SU-DHL-6 (cell line): ENCODE results near the gene PIM1.

Experiments
- H2AFZ ChIP-seq: fragments of 200-600 bp; sonication (generic); 2 replicates; pipeline ENCODE4 v1.6.1; 2014; ENCODE audit warnings: low read depth, mild to moderate bottlenecking, moderate library complexity, mixed read lengths, antibody characterized with exemption, low read length; ENCODE audit not compliant: severe bottlenecking
- H3F3A ChIP-seq: fragments of 200-600 bp; shearing (Covaris generic); 2 replicates; pipeline ENCODE4 v1.6.0; 2016; ENCODE audit warnings: antibody characterized with exemption, mild to moderate bottlenecking; ENCODE audit not compliant: insufficient read depth
- H3K27ac ChIP-seq: fragments of 200-600 bp; sonication (generic); 2 replicates; pipeline ENCODE4 v1.5.1; 2016; ENCODE audit warnings: low read depth, mild to moderate bottlenecking, low read length, moderate library complexity, mixed read lengths
- H3K27me3 ChIP-seq: fragments of 200-600 bp; sonication (generic), shearing (Covaris generic); 2 replicates; pipeline ENCODE4 v1.6.0; 2014; ENCODE audit warnings: mild to moderate bottlenecking, low read length
- H3K36me3 ChIP-seq: fragments of 200-600 bp; sonication (generic); 2 replicates; pipeline ENCODE4 v1.6.1; 2014; ENCODE audit warnings: mild to moderate bottlenecking, low read length, mixed read lengths
- H3K4me2 ChIP-seq: fragments of 300-600, 200-600 bp; shearing (Covaris generic), sonication (generic); 2 replicates; pipeline ENCODE4 v1.6.0; 2014; ENCODE audit warnings: low read length, low read depth, mild to moderate bottlenecking; ENCODE audit not compliant: poor library complexity, severe bottlenecking
- H3K4me3 ChIP-seq: fragments of 200-600 bp; sonication (generic); 2 replicates; pipeline ENCODE4 v1.5.1; 2014; ENCODE audit warnings: antibody characterized with exemption, low read length, mild to moderate bottlenecking, mixed read lengths; ENCODE audit not compliant: insufficient read depth, poor library complexity, severe bottlenecking
- H3K79me2 ChIP-seq: fragments of 200-600 bp; sonication (generic); 2 replicates; pipeline ENCODE4 v1.6.1; 2014; ENCODE audit warnings: mild to moderate bottlenecking, low read length, moderate library complexity; ENCODE audit not compliant: insufficient read depth
- H3K9ac ChIP-seq: fragments of 200-600 bp; sonication (generic); 2 replicates; pipeline ENCODE4 v1.7.0; 2014; ENCODE audit warnings: mild to moderate bottlenecking, low read length
- H3K9me2 ChIP-seq: fragments of 200-600 bp; sonication (generic); replicated peaks from 2 replicates; pipeline ENCODE4 v1.6.1; 2014; ENCODE audit warnings: low read length; ENCODE audit not compliant: insufficient read depth
- H3K9me3 ChIP-seq: fragments of 200-600 bp; sonication (generic); 2 replicates; pipeline ENCODE4 v1.6.1; 2014; ENCODE audit warnings: low read length, mixed read lengths; ENCODE audit not compliant: insufficient read depth
- H4K20me1 ChIP-seq: fragments of 200-600 bp; sonication (generic); 2 replicates; pipeline ENCODE4 v1.6.1; 2014; ENCODE audit warnings: low read depth, mild to moderate bottlenecking, antibody characterized with exemption, low read length, moderate library complexity, mixed read lengths
- EZH2phosphoT487 ChIP-seq: fragments of 200-600 bp; sonication (generic), shearing (Covaris generic); conservative IDR thresholded peaks from 2 replicates; pipeline ENCODE4 v1.6.1; 2018; ENCODE audit warnings: mild to moderate bottlenecking, antibody characterized with exemption, low read length, moderate library complexity, mixed read lengths
- TF ChIP-seq, protein P1 (sequence below): fragments of 200-600 bp; sonication (generic); IDR thresholded peaks from one replicate; pipeline ENCODE4 v1.5.1; 2017; ENCODE audit warnings: antibody characterized with exemption, mild to moderate bottlenecking, low read length, moderate library complexity; ENCODE audit not compliant: insufficient read depth, poor library complexity, severe bottlenecking

PIM1 gene

GRCh38 chr6:37162740-37163139 is 7.2 kb upstream of the PIM1 start:
- no peak overlapping the region for H2AFZ ChIP-seq
- no peaks in the 10 kb centered on the region for H3K79me2 ChIP-seq
- TF ChIP-seq, protein P1, sequence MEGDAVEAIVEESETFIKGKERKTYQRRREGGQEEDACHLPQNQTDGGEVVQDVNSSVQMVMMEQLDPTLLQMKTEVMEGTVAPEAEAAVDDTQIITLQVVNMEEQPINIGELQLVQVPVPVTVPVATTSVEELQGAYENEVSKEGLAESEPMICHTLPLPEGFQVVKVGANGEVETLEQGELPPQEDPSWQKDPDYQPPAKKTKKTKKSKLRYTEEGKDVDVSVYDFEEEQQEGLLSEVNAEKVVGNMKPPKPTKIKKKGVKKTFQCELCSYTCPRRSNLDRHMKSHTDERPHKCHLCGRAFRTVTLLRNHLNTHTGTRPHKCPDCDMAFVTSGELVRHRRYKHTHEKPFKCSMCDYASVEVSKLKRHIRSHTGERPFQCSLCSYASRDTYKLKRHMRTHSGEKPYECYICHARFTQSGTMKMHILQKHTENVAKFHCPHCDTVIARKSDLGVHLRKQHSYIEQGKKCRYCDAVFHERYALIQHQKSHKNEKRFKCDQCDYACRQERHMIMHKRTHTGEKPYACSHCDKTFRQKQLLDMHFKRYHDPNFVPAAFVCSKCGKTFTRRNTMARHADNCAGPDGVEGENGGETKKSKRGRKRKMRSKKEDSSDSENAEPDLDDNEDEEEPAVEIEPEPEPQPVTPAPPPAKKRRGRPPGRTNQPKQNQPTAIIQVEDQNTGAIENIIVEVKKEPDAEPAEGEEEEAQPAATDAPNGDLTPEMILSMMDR, result no peak
- TF ChIP-seq EZH2phosphoT487, result no peak
- no peaks in the 10 kb centered on the region for H4K20me1 ChIP-seq
- H3K4me2 ChIP-seq, result no peak overlapping the region
- peaks cover 41% of the 10 kb centered on the region for H3F3A ChIP-seq
- H3K27ac ChIP-seq, result peak overlapping the region; percentile 27; the same call in 1 of the 2 replicates
- H3K9me3 ChIP-seq, result no peaks in the 10 kb centered on the region
- no peaks in the 10 kb centered on the region for H3K36me3 ChIP-seq
- H3K9ac ChIP-seq, result no peak overlapping the region
- no peaks in the 10 kb centered on the region for H3K9me2 ChIP-seq
- H3K27me3 ChIP-seq, result no peaks in the 10 kb centered on the region
- H3K4me3 ChIP-seq, result no peak overlapping the region

DNA sequence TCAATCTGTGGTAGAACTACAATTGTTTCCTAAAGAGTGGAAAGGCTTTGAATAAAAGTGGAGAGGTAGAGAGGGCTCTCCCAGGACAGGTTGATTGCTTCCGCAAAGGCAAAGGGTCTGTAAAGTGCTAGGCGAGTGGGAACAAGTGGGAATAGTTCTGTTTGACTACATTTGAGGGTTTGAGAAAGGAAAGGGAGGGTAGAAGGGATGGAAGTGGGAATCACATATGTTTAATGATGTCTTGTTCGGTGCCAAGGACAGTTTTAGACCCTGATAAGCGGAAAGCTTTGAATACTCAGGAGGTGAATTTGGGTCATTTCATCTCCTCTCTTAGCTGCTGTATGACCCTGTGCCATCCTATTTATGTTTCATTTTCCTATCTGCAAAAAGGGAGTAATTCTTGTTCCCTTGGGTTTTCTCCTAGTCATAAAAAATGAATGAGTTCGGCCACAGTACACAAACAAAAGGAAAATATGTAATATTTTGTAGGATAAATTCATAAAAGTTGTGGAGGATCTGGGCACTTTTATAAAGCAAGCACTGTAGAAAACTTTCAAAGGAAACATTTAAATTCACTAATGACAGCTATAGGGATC is 1.7 kb upstream of the PIM1 start:
- no peak overlapping the region for H3K4me3 ChIP-seq
- no peak overlapping the region for H2AFZ ChIP-seq
- no peak overlapping the region for H3K27ac ChIP-seq
- H3K36me3 ChIP-seq, result peaks cover 21% of the 10 kb centered on the region
- H3K9me3 ChIP-seq, result no peaks in the 10 kb centered on the region
- no peak for TF ChIP-seq EZH2phosphoT487
- TF ChIP-seq, protein P1, result no peak
- no peaks in the 10 kb centered on the region for H3K9me2 ChIP-seq
- no peak overlapping the region; the same call in 1 of the 2 replicates for H3K9ac ChIP-seq
- H3K4me2 ChIP-seq, result peak overlapping the region; percentile 75
- peaks cover 31% of the 10 kb centered on the region for H3K79me2 ChIP-seq
- peaks cover 10% of the 10 kb centered on the region for H4K20me1 ChIP-seq
- H3F3A ChIP-seq, result peaks cover 46% of the 10 kb centered on the region
- no peaks in the 10 kb centered on the region for H3K27me3 ChIP-seq

GRCh38 chr6:37168811-37169495 is 999 bp upstream of the PIM1 start:
- peak overlapping the region; percentile 75 for H3K4me2 ChIP-seq
- peaks cover 38% of the 10 kb centered on the region for H3K79me2 ChIP-seq
- H3K4me3 ChIP-seq, result peak overlapping the region; percentile 61
- peak overlapping the region; percentile 54 for H3K27ac ChIP-seq
- TF ChIP-seq, protein P1, result no peak
- TF ChIP-seq EZH2phosphoT487, result no peak
- H2AFZ ChIP-seq, result peak overlapping the region; percentile 60
- H3K9ac ChIP-seq, result peak overlapping the region; percentile 69
- H3K9me2 ChIP-seq, result no peaks in the 10 kb centered on the region
- H3F3A ChIP-seq, result peaks cover 50% of the 10 kb centered on the region
- peaks cover 28% of the 10 kb centered on the region for H3K36me3 ChIP-seq
- H3K27me3 ChIP-seq, result no peaks in the 10 kb centered on the region
- H3K9me3 ChIP-seq, result no peaks in the 10 kb centered on the region
- peaks cover 17% of the 10 kb centered on the region for H4K20me1 ChIP-seq
